ENCODE data around the gene ARRB1. TPM values are rescaled to one million over a fixed set of nuclear protein-coding genes. Genes with fewer than 3 reads are reported as not detected.

Gene ARRB1
- total and polyA plus RNA-seq, 2 of the 13 experiments (the other 11 are each of a cell fraction or from before 2014, with no cell fraction given): 22.5 to 35.7 TPM

DNA sequence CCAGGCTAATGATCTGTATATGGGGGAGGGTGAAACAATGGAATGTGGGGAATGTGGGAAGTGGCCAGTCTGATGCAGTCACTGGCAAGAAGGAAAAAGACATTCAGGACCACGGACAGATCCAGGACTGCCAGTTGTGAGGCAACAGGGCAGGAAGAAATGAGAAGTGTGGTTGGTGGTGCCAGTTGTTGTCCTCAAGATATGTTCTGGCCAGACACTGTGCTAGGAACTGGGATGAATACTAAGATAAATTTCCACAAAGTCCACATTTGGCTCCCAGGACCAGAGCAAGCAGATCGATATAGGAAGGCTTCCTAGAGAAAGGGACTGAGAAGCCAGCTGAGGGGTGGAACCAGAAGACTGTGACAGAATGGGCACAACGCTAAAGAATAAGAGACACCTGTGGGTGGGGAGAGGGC lies 117.7 kb downstream of the ARRB1 start (continued):
- TF ChIP-seq ZNF564 (CRISPR knock-in tag; IDR thresholded peaks at IDR 0.05): no peak
- no peak for TF ChIP-seq ARNT2 (CRISPR knock-in tag; IDR thresholded peaks at IDR 0.05; ENCODE audit: low read depth)
- 0 out of 2 replicates have a peak, but pooled peaks have one; percentile 17 for TF ChIP-seq ONECUT2 (CRISPR knock-in tag; IDR thresholded peaks at IDR 0.05)
- TF ChIP-seq CENPBD1 (CRISPR knock-in tag; IDR thresholded peaks at IDR 0.05; ENCODE audit: borderline replicate concordance, low read depth): no peak
- 0 out of 2 replicates have a peak, but pooled peaks have one; percentile 51 for TF ChIP-seq MTF1 (CRISPR knock-in tag; IDR thresholded peaks at IDR 0.05)
- TF ChIP-seq ZBTB20 (CRISPR knock-in tag; IDR thresholded peaks at IDR 0.05; ENCODE audit: borderline replicate concordance, low read depth): peak; percentile 43; the same call in 1 of the 2 replicates
- no peak for TF ChIP-seq PAWR (CRISPR knock-in tag; IDR thresholded peaks at IDR 0.05; ENCODE audit: borderline replicate concordance)
- peak; percentile 59; the same call in 1 of the 2 replicates for TF ChIP-seq THAP11 (CRISPR knock-in tag; IDR thresholded peaks at IDR 0.05)
- TF ChIP-seq SIX4 (CRISPR knock-in tag; IDR thresholded peaks at IDR 0.05): peak; percentile 70; the same call in 1 of the 2 replicates

- H4K20me1 ChIP-seq (ENCODE audit: insufficient read depth, low read length): no peaks in the 10 kb centered on the region
- 20% methylated on average over 2 of the region's 2 CpGs for WGBS (ENCODE audit: low lambda C conversion rate)
- no peak overlapping the region for H2AFZ ChIP-seq (ENCODE audit: low read length)
- no peaks in the 10 kb centered on the region for H3K79me2 ChIP-seq (ENCODE audit: insufficient read depth, low read length)
- intact Hi-C loops (cut with micrococcal nuclease; ENCODE audit: unreplicated experiment): no loop called here
- no peak overlapping the region for H3K27ac ChIP-seq (ENCODE audit: extremely low read length, insufficient read depth, low read length)
- H3K36me3 ChIP-seq (replicated peaks in 1 of 2; ENCODE audit: control insufficient read depth in 1 of 2, insufficient read depth in 2 of 2, low read length in 2 of 2): no peaks in the 10 kb centered on the region
- no peaks in the 10 kb centered on the region for H3K4me1 ChIP-seq (ENCODE audit: insufficient read depth, low read length)
- H3K9ac ChIP-seq (ENCODE audit: insufficient read depth, low read depth, low read length): no peak overlapping the region
- no peak overlapping the region for H3K4me2 ChIP-seq (ENCODE audit: low read depth, low read length)
- ChIA-PET CTCF (ENCODE audit: low intra/inter-chr PET ratio, low total read pairs) (no interaction called here), POLR2A (no interaction called here)
- TF ChIP-seq POLR2A (IDR thresholded peaks at IDR 0.05; ENCODE audit: insufficient read depth in 1 of 2, low read depth in 2 of 2, low read length in 2 of 2): no peak
- TF ChIP-seq, protein P1, sequence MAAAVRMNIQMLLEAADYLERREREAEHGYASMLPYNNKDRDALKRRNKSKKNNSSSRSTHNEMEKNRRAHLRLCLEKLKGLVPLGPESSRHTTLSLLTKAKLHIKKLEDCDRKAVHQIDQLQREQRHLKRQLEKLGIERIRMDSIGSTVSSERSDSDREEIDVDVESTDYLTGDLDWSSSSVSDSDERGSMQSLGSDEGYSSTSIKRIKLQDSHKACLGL (CRISPR knock-in tag; IDR thresholded peaks at IDR 0.05): no peak
- TF ChIP-seq ZNF784 (CRISPR knock-in tag; IDR thresholded peaks at IDR 0.05; ENCODE audit: borderline replicate concordance): no peak
- TF ChIP-seq TAF1 (CRISPR knock-in tag; IDR thresholded peaks at IDR 0.05): no peak
- no peak for TF ChIP-seq HMG20B (CRISPR knock-in tag; conservative IDR thresholded peaks at IDR 0.05)
- TF ChIP-seq MYNN (CRISPR knock-in tag; IDR thresholded peaks at IDR 0.05; ENCODE audit: low read depth): no peak
- TF ChIP-seq, protein P2, sequence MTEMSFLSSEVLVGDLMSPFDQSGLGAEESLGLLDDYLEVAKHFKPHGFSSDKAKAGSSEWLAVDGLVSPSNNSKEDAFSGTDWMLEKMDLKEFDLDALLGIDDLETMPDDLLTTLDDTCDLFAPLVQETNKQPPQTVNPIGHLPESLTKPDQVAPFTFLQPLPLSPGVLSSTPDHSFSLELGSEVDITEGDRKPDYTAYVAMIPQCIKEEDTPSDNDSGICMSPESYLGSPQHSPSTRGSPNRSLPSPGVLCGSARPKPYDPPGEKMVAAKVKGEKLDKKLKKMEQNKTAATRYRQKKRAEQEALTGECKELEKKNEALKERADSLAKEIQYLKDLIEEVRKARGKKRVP (CRISPR knock-in tag; IDR thresholded peaks at IDR 0.05): no peak
- TF ChIP-seq RCOR2 (CRISPR knock-in tag; IDR thresholded peaks at IDR 0.05): no peak
- TF ChIP-seq ISL2 (CRISPR knock-in tag; IDR thresholded peaks at IDR 0.05): no peak
- TF ChIP-seq, protein P3, sequence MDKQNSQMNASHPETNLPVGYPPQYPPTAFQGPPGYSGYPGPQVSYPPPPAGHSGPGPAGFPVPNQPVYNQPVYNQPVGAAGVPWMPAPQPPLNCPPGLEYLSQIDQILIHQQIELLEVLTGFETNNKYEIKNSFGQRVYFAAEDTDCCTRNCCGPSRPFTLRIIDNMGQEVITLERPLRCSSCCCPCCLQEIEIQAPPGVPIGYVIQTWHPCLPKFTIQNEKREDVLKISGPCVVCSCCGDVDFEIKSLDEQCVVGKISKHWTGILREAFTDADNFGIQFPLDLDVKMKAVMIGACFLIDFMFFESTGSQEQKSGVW (CRISPR knock-in tag; IDR thresholded peaks at IDR 0.05; ENCODE audit: borderline replicate concordance): no peak
- FAIRE-seq (no peak), DNase-seq (ENCODE audit: low spot score) (no peak), ATAC-seq (no peak)
- in situ Hi-C loops (cut with HindIII; ENCODE audit: extremely low pct_ligation_motif_present, low pct_unique_long_range_greater_than_20kb): no loop called here
- no peaks in the 10 kb centered on the region for H3K9me3 ChIP-seq (ENCODE audit: low read length)
- peaks cover 0 to 14% of the 10 kb centered on the region in 2 experiments; a peak in 3 of 5 replicates for H3K27me3 ChIP-seq (ENCODE audit: control insufficient read depth in 1 of 2, insufficient read depth in 2 of 2, low read length in 2 of 2)
- no peak overlapping the region for H3K4me3 ChIP-seq (replicated peaks in 1 of 3; ENCODE audit: insufficient read depth in 1 of 3, low read depth in 2 of 3, low read length in 3 of 3)
- no TSS peak for BruUV-seq (replicated peaks)
These were observed 120.8 kb downstream of the ARRB1 start for GRCh38 chr11:75230621-75231020.
